Measurements from ENCODE around the gene HSD3B7. TPM values are rescaled to one million over a fixed set of nuclear protein-coding genes. Genes with fewer than 3 reads are reported as not detected.

Gene HSD3B7
- total RNA-seq, 1 experiment from 2014 or later: 5.5 TPM

GRCh38 chr16:30974348-30974747 lies 10.7 kb upstream of the HSD3B7 start:
- DNase-seq: no peak
- Histone ChIP-seq H3K4me2 (ENCODE audit: insufficient read depth, insufficient read length, low read length) (no peak overlapping the region), H3K79me1 (ENCODE audit: insufficient read depth, low read depth, low read length, poor library complexity, severe bottlenecking) (no peaks in the 10 kb centered on the region), H3K9me3 (ENCODE audit: control insufficient read depth, low read depth, low read length) (no peaks in the 10 kb centered on the region), H3K18ac (ENCODE audit: insufficient read length, low read depth, low read length) (no peak overlapping the region), H3K56ac (ENCODE audit: insufficient read length, low read depth, low read length) (no peak overlapping the region), H4K5ac (ENCODE audit: insufficient read length, low read depth, low read length) (no peak overlapping the region), H4K8ac (replicated peaks; ENCODE audit: insufficient read length, low read depth, low read length) (no peak overlapping the region), H3K27ac (ENCODE audit: insufficient read length, low read depth, low read length) (no peak overlapping the region), H2BK5ac (ENCODE audit: insufficient read length, low read length) (no peak overlapping the region), H3T11ph (ENCODE audit: low read length) (no peak overlapping the region), H3K14ac (ENCODE audit: insufficient read depth, low read length) (no peak overlapping the region), H3K4me1 (ENCODE audit: insufficient read depth, low read length) (no peaks in the 10 kb centered on the region), H2AK5ac (ENCODE audit: insufficient read length, low read length) (no peak overlapping the region), H3K23ac (ENCODE audit: insufficient read length, low read depth, low read length) (no peak overlapping the region), H2BK15ac (ENCODE audit: low read depth, low read length) (no peak overlapping the region), H4K20me1 (ENCODE audit: control insufficient read depth, insufficient read depth, insufficient read length) (peaks cover 2% of the 10 kb centered on the region), H3K27me3 (ENCODE audit: insufficient read depth, low read length) (no peaks in the 10 kb centered on the region), H2BK120ac (ENCODE audit: low read depth, low read length, poor library complexity, severe bottlenecking) (no peak overlapping the region), H3K79me2 (ENCODE audit: insufficient read depth, low read length) (no peaks in the 10 kb centered on the region), H3K9ac (ENCODE audit: extremely low read depth, insufficient read length, low read length) (no peak overlapping the region), H2AFZ (ENCODE audit: low read length) (no peak overlapping the region), H2BK20ac (ENCODE audit: low read depth, low read length, poor library complexity, severe bottlenecking) (no peak overlapping the region), H3K4ac (ENCODE audit: low read depth, low read length) (no peak overlapping the region), H3K23me2 (ENCODE audit: insufficient read length, low read depth, low read length, poor library complexity, severe bottlenecking) (no peaks in the 10 kb centered on the region), H2BK12ac (ENCODE audit: insufficient read length, low read depth, low read length) (no peak overlapping the region), H4K91ac (ENCODE audit: insufficient read length, low read depth, low read length) (no peak overlapping the region)
- H3K4me3 Mint-ChIP-seq: no peak overlapping the region
- no peaks in the 10 kb centered on the region for H3K4me1 Mint-ChIP-seq
- TF ChIP-seq CTCF (conservative IDR thresholded peaks at IDR 0.05): no peak
- no CpG with 5 or more reads among the region's 6 CpGs for WGBS (ENCODE audit: extremely low coverage, insufficient read length, low lambda C conversion rate)
- H3K9me3 Mint-ChIP-seq: no peaks in the 10 kb centered on the region; a peak in 1 of 5 replicates
- H3K27me3 Mint-ChIP-seq (ENCODE audit: low read depth): no peaks in the 10 kb centered on the region; the same call in 1 of the 2 replicates
- H3K36me3 Mint-ChIP-seq (ENCODE audit: insufficient read depth in 1 of 3, low read depth in 3 of 3): peaks cover 56 to 89% (median 80%) of the 10 kb centered on the region in 3 experiments
- H3K27ac Mint-ChIP-seq: peak overlapping the region in 1 of 3 experiments; percentile 30; a peak in 1 of 7 replicates
